MM.1S (cell line): ENCODE results near the gene NTPCR.

Experiments used
- EZH2 ChIP-seq: fragments of 300-600 bp; sonication (generic); optimal IDR thresholded peaks from 2 replicates; pipeline ENCODE3; 2017; ENCODE audit warnings: low read depth, mild to moderate bottlenecking, antibody characterized with exemption, low read length, mixed read lengths
- TF ChIP-seq, protein P1 (sequence below): fragments of 300-600 bp; sonication (generic); IDR thresholded peaks from 2 replicates; pipeline ENCODE4 v1.5.1; 2016; ENCODE audit warnings: antibody characterized with exemption, low read length, mixed read lengths

DNA sequence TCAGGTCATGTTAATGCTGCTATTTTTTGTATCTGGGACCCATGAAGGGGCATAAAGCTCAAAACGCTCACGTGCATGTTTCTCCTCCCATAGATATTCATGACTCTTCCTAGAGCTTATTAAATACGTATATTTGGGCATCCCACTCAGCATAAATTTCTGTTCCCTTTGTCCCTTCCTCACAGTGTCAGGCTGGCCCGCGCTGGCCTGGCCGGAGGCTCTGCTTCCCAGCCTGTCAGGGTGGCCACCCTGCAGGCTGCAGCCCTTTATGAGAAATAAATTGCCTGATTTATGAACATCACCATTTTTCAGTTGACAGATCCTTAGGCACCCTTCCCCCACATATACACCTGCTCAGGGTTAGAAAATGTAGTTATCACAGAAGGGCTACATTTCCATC, 44.0 kb upstream of the NTPCR start:
- TF ChIP-seq, protein P1, sequence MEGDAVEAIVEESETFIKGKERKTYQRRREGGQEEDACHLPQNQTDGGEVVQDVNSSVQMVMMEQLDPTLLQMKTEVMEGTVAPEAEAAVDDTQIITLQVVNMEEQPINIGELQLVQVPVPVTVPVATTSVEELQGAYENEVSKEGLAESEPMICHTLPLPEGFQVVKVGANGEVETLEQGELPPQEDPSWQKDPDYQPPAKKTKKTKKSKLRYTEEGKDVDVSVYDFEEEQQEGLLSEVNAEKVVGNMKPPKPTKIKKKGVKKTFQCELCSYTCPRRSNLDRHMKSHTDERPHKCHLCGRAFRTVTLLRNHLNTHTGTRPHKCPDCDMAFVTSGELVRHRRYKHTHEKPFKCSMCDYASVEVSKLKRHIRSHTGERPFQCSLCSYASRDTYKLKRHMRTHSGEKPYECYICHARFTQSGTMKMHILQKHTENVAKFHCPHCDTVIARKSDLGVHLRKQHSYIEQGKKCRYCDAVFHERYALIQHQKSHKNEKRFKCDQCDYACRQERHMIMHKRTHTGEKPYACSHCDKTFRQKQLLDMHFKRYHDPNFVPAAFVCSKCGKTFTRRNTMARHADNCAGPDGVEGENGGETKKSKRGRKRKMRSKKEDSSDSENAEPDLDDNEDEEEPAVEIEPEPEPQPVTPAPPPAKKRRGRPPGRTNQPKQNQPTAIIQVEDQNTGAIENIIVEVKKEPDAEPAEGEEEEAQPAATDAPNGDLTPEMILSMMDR = no peak
- no peak for TF ChIP-seq EZH2
